Psoas muscle (tissue), 8 donors: ENCODE measurements around the gene SLC7A10. TPM values are rescaled to one million over a fixed set of nuclear protein-coding genes. Genes with fewer than 3 reads are reported as not detected.
A peak's percentile ranks its signal among the peaks of the same experiment; 100 is the strongest.

Source experiments
- ATAC-seq, 4 donors: fragments of 200-7000 bp; cut with Tn5 transposase; one replicate each; pipeline ENCODE4 v1.9.1; 2020; ENCODE audit warnings: moderate library complexity in 3 of 4, mild to moderate bottlenecking in 2 of 4
- DNase-seq, 2 donors: peaks; one replicate each; pipeline ENCODE4 v3.0.0-alpha.2; 2020
- H3K27ac ChIP-seq: fragments of 200-600 bp; one replicate; pipeline ENCODE4 v1.8.0; 2022
- H3K27me3 ChIP-seq, 3 donors: fragments of 200-600 bp in 1 of 3; one replicate each; pipeline versions ENCODE4 v1.6.1 to v1.8.0; 2013 to 2022; ENCODE audit warnings: low read length in 2 of 3, mild to moderate bottlenecking in 2 of 3, moderate library complexity in 1 of 3; ENCODE audit not compliant: insufficient read depth in 3 of 3
- H3K36me3 ChIP-seq, 2 donors: fragments of 200-600 bp in 1 of 2; one replicate each; pipeline versions ENCODE4 v1.6.1 to v1.8.0; 2013 to 2022; ENCODE audit warnings: low read depth in 1 of 2, mild to moderate bottlenecking in 1 of 2, moderate library complexity in 1 of 2; ENCODE audit not compliant: insufficient read depth in 1 of 2
- H3K4me1 ChIP-seq: fragments of 200-600 bp; one replicate; pipeline ENCODE4 v1.8.0; 2022
- H3K4me3 ChIP-seq: fragments of 200-600 bp; one replicate; pipeline ENCODE4 v1.8.0; 2022; ENCODE audit warnings: mild to moderate bottlenecking
- H3K9me3 ChIP-seq: fragments of 200-600 bp; one replicate; pipeline ENCODE4 v1.8.0; 2022
- WGBS, 3 donors: extraction: QIAGEN DNeasy Blood & Tissue Kit; methylation state at CpG; one replicate each; pipeline versions ENCODE4 v1.1.6 to v1.1.7; 2013; 5-methylcytosine and 5-hydroxymethylcytosine counted together
- intact Hi-C, 2 donors: fragments of 100-400 bp; cut with DNase I; formaldehyde crosslinking; loops; one replicate each; pipeline versions ENCODE4 v1.11.0 to v1.14.2; 2022
- polyA plus RNA-seq, 3 donors: library from polyadenylated mRNA; stranded (reverse); fragments of 200-250 nt; gene quantifications; one replicate each; pipeline ENCODE4 v1.2.3, GENCODE V29; 2013
- total RNA-seq, 4 donors: library from RNA; stranded (reverse); fragmentation: NEBNext Ultra II Directional in 2 of 4; extraction: Animal tissue kit (Norgen Biotek cat#: 25700) in 2 of 4; gene quantifications; one replicate each; pipeline versions ENCODE4 v1.2.1 to v1.2.4, GENCODE V29; 2021 to 2023
- TF ChIP-seq, protein P1 (sequence below): fragments of 200-600 bp; IDR thresholded peaks from one replicate; pipeline ENCODE4 v1.8.0; 2022; ENCODE audit warnings: antibody characterized with exemption
- donor health status: healthy with polysubstance abuse.
- donor health status: DM: no; HTN: no; CAD: no; lungs with moderate emphysema.
- donor health status: Bipolar disorder and iron deficiency.
- donor health status: healthy.
- donor health status: DM: yes; HTN: yes; CAD: no.
- donor health status: DM: no; HTN: no; CAD: no.
- donor health status: DM: no; HTN: no; CAD: no.
- donor health status: DM: yes; HTN: yes; CAD: no.

The SLC7A10 gene
- total and polyA plus RNA-seq, 7 donors, result 0.03 to 0.43 (median 0.14) TPM; not detected in 3

DNA sequence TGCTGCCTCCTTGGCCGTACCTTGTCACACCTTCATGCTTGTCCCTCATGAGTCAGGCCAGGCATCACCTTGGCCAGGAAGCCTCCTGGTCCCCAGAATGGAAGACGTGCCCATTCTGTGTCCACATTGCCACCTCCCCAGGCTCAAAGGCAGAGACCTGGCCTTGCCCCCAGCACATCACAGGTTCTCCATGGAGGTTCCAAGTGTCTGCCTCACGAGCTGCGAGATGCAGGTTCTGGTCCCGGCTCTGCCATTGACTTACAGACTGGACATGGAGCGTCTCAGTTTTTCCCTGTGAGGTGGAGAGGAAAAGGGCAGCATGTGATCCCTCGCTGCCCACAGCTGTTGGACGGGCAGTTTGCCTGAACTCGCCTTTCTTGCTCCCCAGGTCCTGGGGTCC, 9.1 kb upstream of the SLC7A10 start:
- ATAC-seq (no peak), DNase-seq (peak in 1 of 2 donors; percentile 42)
- Histone ChIP-seq H3K9me3 (no peaks in the 10 kb centered on the region), H3K4me3 (no peak overlapping the region), H3K27me3 (peaks cover 0 to 14% (median 2%) of the 10 kb centered on the region in 3 donors), H3K27ac (no peak overlapping the region), H3K36me3 (no peaks in the 10 kb centered on the region), H3K4me1 (no peaks in the 10 kb centered on the region)
- intact Hi-C loops, result loop anchor here (1.0 to 10.0 kb wide), 5 partner anchors 68 to 540 kb away; partner anchors contain the start of gene CEBPA (in 1 of the 2)
- WGBS, 3 donors, result 55 to 66% (median 62%) methylated on average over 9 of the region's 9 CpGs
- TF ChIP-seq, protein P1, sequence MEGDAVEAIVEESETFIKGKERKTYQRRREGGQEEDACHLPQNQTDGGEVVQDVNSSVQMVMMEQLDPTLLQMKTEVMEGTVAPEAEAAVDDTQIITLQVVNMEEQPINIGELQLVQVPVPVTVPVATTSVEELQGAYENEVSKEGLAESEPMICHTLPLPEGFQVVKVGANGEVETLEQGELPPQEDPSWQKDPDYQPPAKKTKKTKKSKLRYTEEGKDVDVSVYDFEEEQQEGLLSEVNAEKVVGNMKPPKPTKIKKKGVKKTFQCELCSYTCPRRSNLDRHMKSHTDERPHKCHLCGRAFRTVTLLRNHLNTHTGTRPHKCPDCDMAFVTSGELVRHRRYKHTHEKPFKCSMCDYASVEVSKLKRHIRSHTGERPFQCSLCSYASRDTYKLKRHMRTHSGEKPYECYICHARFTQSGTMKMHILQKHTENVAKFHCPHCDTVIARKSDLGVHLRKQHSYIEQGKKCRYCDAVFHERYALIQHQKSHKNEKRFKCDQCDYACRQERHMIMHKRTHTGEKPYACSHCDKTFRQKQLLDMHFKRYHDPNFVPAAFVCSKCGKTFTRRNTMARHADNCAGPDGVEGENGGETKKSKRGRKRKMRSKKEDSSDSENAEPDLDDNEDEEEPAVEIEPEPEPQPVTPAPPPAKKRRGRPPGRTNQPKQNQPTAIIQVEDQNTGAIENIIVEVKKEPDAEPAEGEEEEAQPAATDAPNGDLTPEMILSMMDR, result no peak

DNA sequence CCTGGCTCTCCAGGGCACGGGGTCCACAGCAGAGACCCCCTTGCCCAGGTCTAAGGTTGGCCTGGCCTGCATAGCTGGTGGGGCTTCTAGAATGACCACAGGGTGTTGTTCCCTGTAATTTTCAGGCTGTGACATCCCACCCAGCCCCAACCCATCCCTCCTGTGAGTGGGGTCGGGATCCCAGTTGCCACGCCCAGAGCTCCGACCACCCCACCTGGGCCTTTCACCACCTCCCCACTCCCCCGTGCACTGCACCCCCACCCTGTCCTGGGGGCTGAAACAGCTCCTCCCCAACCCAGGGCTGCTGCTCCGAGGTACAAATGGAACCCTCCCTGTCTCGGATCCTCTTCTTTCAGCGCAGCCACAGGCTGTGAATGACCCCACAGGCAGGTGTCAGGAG, 8.4 kb upstream of the SLC7A10 start:
- TF ChIP-seq, protein P1, result no peak
- H3K9me3 ChIP-seq, result no peaks in the 10 kb centered on the region
- DNase-seq (peak in 1 of 2 donors; percentile 37), ATAC-seq (no peak)
- H3K4me1 ChIP-seq, result no peaks in the 10 kb centered on the region
- no peak overlapping the region for H3K27ac ChIP-seq
- no peaks in the 10 kb centered on the region for H3K36me3 ChIP-seq
- WGBS, 3 donors, result 70 to 76% (median 72%) methylated on average over 8 of the region's 8 CpGs
- no peak overlapping the region for H3K4me3 ChIP-seq
- intact Hi-C loops, result loop anchor here in 1 of 2 donors (2.0 to 10.0 kb wide), 2 partner anchors 173 to 541 kb away; no protein-coding TSS in a partner anchor
- H3K27me3 ChIP-seq, result peaks cover 0 to 14% (median 7%) of the 10 kb centered on the region in 3 donors

DNA sequence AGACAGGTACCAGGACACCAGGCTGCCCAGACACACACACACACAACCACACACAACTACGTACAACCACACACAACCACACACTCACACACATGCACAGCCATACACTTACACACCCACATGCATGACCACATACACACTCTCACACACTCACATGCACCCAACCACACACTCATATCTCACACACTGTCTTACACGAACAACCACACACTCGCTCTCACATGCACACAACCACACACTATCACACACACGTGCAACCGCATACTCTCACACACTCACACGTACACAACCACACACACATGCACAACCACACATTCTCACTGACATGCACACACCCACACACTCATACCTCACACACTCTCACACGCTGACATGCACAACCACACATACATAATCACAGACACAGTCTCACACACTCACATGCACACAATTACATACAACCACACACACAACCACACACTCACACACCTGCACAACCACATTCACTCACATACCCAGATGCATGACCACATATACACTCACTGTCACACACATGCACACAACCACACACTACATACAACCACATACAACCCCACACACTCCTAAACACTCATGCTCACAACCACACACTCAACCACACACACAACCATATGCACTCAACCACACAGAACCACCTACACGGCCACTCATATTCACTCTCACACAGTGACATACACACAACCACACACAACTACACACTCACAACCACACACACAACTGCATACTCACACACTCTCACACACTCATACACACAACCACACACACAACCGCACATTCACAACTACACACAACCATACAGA, 7.6 kb upstream of the SLC7A10 start:
- Histone ChIP-seq H3K36me3 (no peaks in the 10 kb centered on the region), H3K4me1 (no peaks in the 10 kb centered on the region), H3K27ac (no peak overlapping the region), H3K27me3 (peaks cover 0 to 22% (median 7%) of the 10 kb centered on the region in 3 donors), H3K9me3 (peaks cover 7% of the 10 kb centered on the region), H3K4me3 (no peak overlapping the region)
- ATAC-seq (no peak), DNase-seq (no peak)
- intact Hi-C loops, result loop anchor here in 1 of 2 donors (10.0 kb wide), 1 partner anchor 542 kb away; no protein-coding TSS in a partner anchor
- 91 to 93% (median 92%) methylated on average over 9 of the region's 9 CpGs for WGBS, 3 donors
- TF ChIP-seq, protein P1, result no peak

DNA sequence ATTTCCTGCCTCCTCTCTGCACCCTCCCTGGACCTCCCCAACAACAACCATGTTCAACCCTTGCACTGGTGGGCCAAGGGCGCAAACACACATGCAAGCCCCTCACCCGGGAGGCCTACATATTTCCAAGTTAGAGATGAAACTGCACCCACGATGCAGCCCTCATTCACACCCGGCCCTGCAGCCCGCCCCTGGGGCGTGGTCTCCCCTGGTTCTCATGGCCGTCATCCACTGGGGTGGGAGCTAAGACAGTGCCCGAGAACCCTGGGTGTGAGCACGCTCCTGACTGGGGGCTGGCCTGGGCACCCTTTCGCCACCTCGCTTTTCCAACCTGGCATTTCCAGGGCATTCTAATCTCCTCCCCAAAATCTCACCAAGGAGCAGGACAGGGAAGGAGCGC, 7.0 kb upstream of the SLC7A10 start:
- no peak overlapping the region for H3K27ac ChIP-seq
- intact Hi-C loops, result loop anchor here in 1 of 2 donors (10.0 kb wide), 1 partner anchor 542 kb away; no protein-coding TSS in a partner anchor
- H3K27me3 ChIP-seq, result peaks cover 0 to 28% (median 7%) of the 10 kb centered on the region in 3 donors
- H3K36me3 ChIP-seq, result no peaks in the 10 kb centered on the region
- 53 to 56% (median 55%) methylated on average over 12 of the region's 12 CpGs for WGBS, 3 donors
- H3K4me1 ChIP-seq, result no peaks in the 10 kb centered on the region
- peak in 1 of 2 donors; percentile 35 for DNase-seq
- TF ChIP-seq, protein P1, result no peak
- no peak for ATAC-seq
- H3K9me3 ChIP-seq, result peaks cover 14% of the 10 kb centered on the region
- no peak overlapping the region for H3K4me3 ChIP-seq
